ENCODE measurements around the gene ADM2. TPM values are rescaled to one million over a fixed set of nuclear protein-coding genes. Genes with fewer than 3 reads are reported as not detected.

Gene ADM2
- total and polyA plus RNA-seq, 4 donors, result 0.74 to 5.7 (median 2.7) TPM

DNA sequence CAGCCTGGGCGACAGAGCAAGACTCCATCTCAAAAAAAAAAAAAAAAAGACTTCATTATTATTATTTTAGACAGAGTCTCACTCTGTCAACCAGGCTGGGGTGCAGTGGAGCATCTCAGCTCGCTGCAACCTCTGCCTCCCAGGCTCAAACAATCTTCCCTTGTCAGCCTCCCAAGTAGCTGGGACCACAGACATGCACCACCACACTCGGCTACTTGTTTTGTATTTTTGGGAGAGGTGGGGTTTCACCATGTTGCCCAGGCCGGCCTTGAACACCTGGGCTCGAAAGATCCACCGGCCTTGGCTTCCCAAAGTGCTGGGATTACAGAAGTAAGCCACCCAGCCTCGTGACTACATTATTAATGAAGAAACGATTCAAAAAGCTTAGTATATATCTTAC is 53.8 kb downstream of the ADM2 start:
- WGBS, 2 donors, result 79 to 93% methylated on average over 7 to 8 of the region's 8 CpGs
- H3K4me3 ChIP-seq, result no peak overlapping the region
- ATAC-seq (ENCODE audit: insufficient read depth, low FRiP score) (no peak), DNase-seq (no peak)
- peaks cover 0 to 28% (median 27%) of the 10 kb centered on the region in 3 donors for H3K27me3 ChIP-seq (ENCODE audit: control insufficient read depth in 3 of 3, insufficient read depth in 3 of 3, low read length in 2 of 3)
- peak overlapping the region in 1 of 2 donors; percentile 32 for H3K27ac ChIP-seq (ENCODE audit: low read depth in 1 of 2, low read length in 1 of 2)
- H3K4me1 ChIP-seq (ENCODE audit: control insufficient read depth in 5 of 5, insufficient read depth in 5 of 5, low read length in 5 of 5), result peaks cover 0 to 24% (median 9%) of the 10 kb centered on the region in 5 donors
- TF ChIP-seq, protein P1, sequence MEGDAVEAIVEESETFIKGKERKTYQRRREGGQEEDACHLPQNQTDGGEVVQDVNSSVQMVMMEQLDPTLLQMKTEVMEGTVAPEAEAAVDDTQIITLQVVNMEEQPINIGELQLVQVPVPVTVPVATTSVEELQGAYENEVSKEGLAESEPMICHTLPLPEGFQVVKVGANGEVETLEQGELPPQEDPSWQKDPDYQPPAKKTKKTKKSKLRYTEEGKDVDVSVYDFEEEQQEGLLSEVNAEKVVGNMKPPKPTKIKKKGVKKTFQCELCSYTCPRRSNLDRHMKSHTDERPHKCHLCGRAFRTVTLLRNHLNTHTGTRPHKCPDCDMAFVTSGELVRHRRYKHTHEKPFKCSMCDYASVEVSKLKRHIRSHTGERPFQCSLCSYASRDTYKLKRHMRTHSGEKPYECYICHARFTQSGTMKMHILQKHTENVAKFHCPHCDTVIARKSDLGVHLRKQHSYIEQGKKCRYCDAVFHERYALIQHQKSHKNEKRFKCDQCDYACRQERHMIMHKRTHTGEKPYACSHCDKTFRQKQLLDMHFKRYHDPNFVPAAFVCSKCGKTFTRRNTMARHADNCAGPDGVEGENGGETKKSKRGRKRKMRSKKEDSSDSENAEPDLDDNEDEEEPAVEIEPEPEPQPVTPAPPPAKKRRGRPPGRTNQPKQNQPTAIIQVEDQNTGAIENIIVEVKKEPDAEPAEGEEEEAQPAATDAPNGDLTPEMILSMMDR (IDR thresholded peaks at IDR 0.05; ENCODE audit: control extremely low read depth, extremely low read depth), result no peak
- H3K9ac ChIP-seq (ENCODE audit: insufficient read depth in 1 of 2, low read length in 2 of 2), result no peak overlapping the region
- H3K9me3 ChIP-seq (ENCODE audit: control insufficient read depth in 4 of 4, insufficient read depth in 3 of 4, low read length in 3 of 4), result no peaks in the 10 kb centered on the region
- no peaks in the 10 kb centered on the region for H3K36me3 ChIP-seq (ENCODE audit: control insufficient read depth in 4 of 4, insufficient read depth in 4 of 4, low read length in 4 of 4)

Other genes with a start within 250 kb of the ADM2 start
- 10 to 100 TPM; 51.7 to 57.8 TPM for gene TUBGCP6, start 236.5 kb upstream of the ADM2 start, total RNA-seq
- gene TUBGCP6, start 236.5 kb upstream of the ADM2 start, polyA plus RNA-seq, result 10 to 100 TPM; 26.5 to 41.1 TPM
- 10 to 100 TPM; 34.2 to 53.7 TPM for gene HDAC10, start 230.3 kb upstream of the ADM2 start, total RNA-seq
- gene HDAC10, start 230.3 kb upstream of the ADM2 start, polyA plus RNA-seq, result 10 to 100 TPM; 32.2 to 38.3 TPM
- gene MAPK12, start 219.9 kb upstream of the ADM2 start, total RNA-seq, result 10 to 100 TPM; 10.4 to 11.5 TPM
- 10 to 100 TPM; 12.2 to 13.1 TPM for gene MAPK12, start 219.9 kb upstream of the ADM2 start, polyA plus RNA-seq
- gene MAPK11, start 211.2 kb upstream of the ADM2 start, total RNA-seq, result 10 to 100 TPM in 1 of 2 donors, 1 to 10 TPM in 1; 8.3 to 15.3 TPM
- 10 to 100 TPM in 1 of 2 donors, 1 to 10 TPM in 1; 9.9 to 13.9 TPM for gene MAPK11, start 211.2 kb upstream of the ADM2 start, polyA plus RNA-seq
- 100 to 1,000 TPM; 212 to 310 TPM for gene PLXNB2, start 173.9 kb upstream of the ADM2 start, total RNA-seq
- 100 to 1,000 TPM; 123 to 134 TPM for gene PLXNB2, start 173.9 kb upstream of the ADM2 start, polyA plus RNA-seq
- 10 to 100 TPM; 10.5 to 26.0 TPM for gene DENND6B, start 154.5 kb upstream of the ADM2 start, total RNA-seq
- gene DENND6B, start 154.5 kb upstream of the ADM2 start, polyA plus RNA-seq, result 10 to 100 TPM in 1 of 2 donors, 1 to 10 TPM in 1; 8.0 to 14.7 TPM
- gene PPP6R2, start 138.2 kb upstream of the ADM2 start, total RNA-seq, result 10 to 100 TPM; 48.1 to 70.0 TPM
- 10 to 100 TPM; 35.2 to 45.1 TPM for gene PPP6R2, start 138.2 kb upstream of the ADM2 start, polyA plus RNA-seq
- 10 to 100 TPM; 30.1 to 76.9 TPM for gene SBF1, start 6.5 kb upstream of the ADM2 start, total RNA-seq
- gene SBF1, start 6.5 kb upstream of the ADM2 start, polyA plus RNA-seq, result 10 to 100 TPM; 34.2 to 34.3 TPM
- not detected for gene MIOX, start 5.3 kb downstream of the ADM2 start, total RNA-seq
- gene MIOX, start 5.3 kb downstream of the ADM2 start, polyA plus RNA-seq, result under 1 TPM in 1 of 2 donors, not detected in 1; 0.08 TPM
- 10 to 100 TPM; 29.8 to 84.6 TPM for gene LMF2, start 26.2 kb downstream of the ADM2 start, total RNA-seq
- gene LMF2, start 26.2 kb downstream of the ADM2 start, polyA plus RNA-seq, result 10 to 100 TPM; 47.8 to 53.0 TPM
- 10 to 100 TPM; 30.2 to 56.3 TPM for gene NCAPH2, start 26.7 kb downstream of the ADM2 start, total RNA-seq
- gene NCAPH2, start 26.7 kb downstream of the ADM2 start, polyA plus RNA-seq, result 10 to 100 TPM; 27.8 to 64.4 TPM
- 1 to 10 TPM in 1 of 2 donors, under 1 TPM in 1; 0.37 to 9.1 TPM for gene SCO2, start 44.1 kb downstream of the ADM2 start, total RNA-seq
- 1 to 10 TPM; 3.0 to 9.3 TPM for gene SCO2, start 44.1 kb downstream of the ADM2 start, polyA plus RNA-seq
- 100 to 1,000 TPM in 1 of 2 donors, 10 to 100 TPM in 1; 52.7 to 367 TPM for gene TYMP, start 48.5 kb downstream of the ADM2 start, total RNA-seq
- 100 to 1,000 TPM in 1 of 2 donors, 10 to 100 TPM in 1; 99.2 to 641 TPM for gene TYMP, start 48.5 kb downstream of the ADM2 start, polyA plus RNA-seq
- gene KLHDC7B, start 64.4 kb downstream of the ADM2 start, total RNA-seq, result 1 to 10 TPM in 1 of 2 donors, under 1 TPM in 1; 0.85 to 1.0 TPM
- gene KLHDC7B, start 64.4 kb downstream of the ADM2 start, polyA plus RNA-seq, result 1 to 10 TPM in 1 of 2 donors, under 1 TPM in 1; 0.39 to 1.6 TPM
- not detected for gene SYCE3, start 81.4 kb downstream of the ADM2 start, total RNA-seq
- 1 to 10 TPM; 1.1 to 1.7 TPM for gene SYCE3, start 81.4 kb downstream of the ADM2 start, polyA plus RNA-seq
- 10 to 100 TPM in 1 of 2 donors, 1 to 10 TPM in 1; 5.7 to 21.2 TPM for gene CPT1B, start 96.9 kb downstream of the ADM2 start, total RNA-seq
- gene CPT1B, start 96.9 kb downstream of the ADM2 start, polyA plus RNA-seq, result 10 to 100 TPM; 11.8 to 14.5 TPM
- gene CHKB, start 101.3 kb downstream of the ADM2 start, total RNA-seq, result 10 to 100 TPM; 59.4 to 87.3 TPM
- 100 to 1,000 TPM in 1 of 2 donors, 10 to 100 TPM in 1; 62.4 to 142 TPM for gene CHKB, start 101.3 kb downstream of the ADM2 start, polyA plus RNA-seq
- gene MAPK8IP2, start 119.2 kb downstream of the ADM2 start, total RNA-seq, result 1 to 10 TPM; 1.2 to 2.7 TPM
- gene MAPK8IP2, start 119.2 kb downstream of the ADM2 start, polyA plus RNA-seq, result 1 to 10 TPM in 1 of 2 donors, under 1 TPM in 1; 0.91 to 1.1 TPM
- 10 to 100 TPM; 21.2 to 57.7 TPM for gene ARSA, start 146.6 kb downstream of the ADM2 start, total RNA-seq
- gene ARSA, start 146.6 kb downstream of the ADM2 start, polyA plus RNA-seq, result 10 to 100 TPM; 34.7 to 46.3 TPM
- 10 to 100 TPM; 17.1 to 44.0 TPM for gene SHANK3, start 191.3 kb downstream of the ADM2 start, total RNA-seq
- 10 to 100 TPM; 15.5 to 28.5 TPM for gene SHANK3, start 191.3 kb downstream of the ADM2 start, polyA plus RNA-seq